Measurements from ENCODE around the gene PCTP.

The PCTP gene

DNA sequence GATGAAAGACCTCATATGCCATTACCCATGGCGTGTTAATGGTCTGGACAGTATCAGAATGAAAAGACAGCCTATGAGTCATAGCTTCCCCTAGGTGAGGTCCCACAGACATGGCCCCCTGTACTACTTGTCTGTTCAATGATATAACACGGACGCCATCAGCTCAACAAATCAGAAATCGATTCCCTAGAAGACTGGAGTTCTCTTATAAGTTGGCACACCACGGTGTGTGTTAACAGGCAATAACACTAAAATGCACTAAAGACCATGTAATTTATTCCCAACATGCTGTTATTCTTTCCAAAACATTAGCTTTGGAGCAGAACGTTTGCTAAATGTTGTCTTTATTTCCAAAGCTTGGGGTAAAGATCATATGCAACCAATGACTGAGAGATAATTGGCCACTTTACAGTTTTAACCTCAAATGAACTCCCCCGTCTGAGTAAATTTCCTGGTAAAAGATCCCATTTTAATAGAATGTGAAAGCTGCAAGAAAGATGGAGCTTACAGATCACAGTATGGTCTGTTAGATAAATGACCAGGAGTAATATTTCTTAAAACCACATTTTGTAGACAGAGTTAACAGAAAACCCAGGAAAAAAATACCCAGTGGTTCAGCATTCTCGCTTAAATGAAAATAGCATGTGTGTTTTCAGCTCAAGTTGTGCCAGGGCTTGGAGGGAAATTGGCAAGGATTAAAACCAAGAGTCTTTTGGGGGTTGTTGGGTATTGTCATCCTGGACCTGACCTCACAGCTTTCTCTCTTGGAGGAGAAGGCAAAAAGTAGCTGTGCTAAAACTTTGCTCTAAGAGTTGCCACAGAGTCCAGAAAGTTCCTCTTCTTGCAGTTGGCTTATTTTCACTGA lies 65.9 kb downstream of the PCTP start:
- no peak for ATAC-seq (ENCODE audit: low read depth)
- H3K9me3 Mint-ChIP-seq: peaks cover 6% of the 10 kb centered on the region
- H3K36me3 Mint-ChIP-seq: no peaks in the 10 kb centered on the region
- no peak overlapping the region for H3K4me3 Mint-ChIP-seq
- H3K4me1 Mint-ChIP-seq: peaks cover 6% of the 10 kb centered on the region
- no peak for DNase-seq (ENCODE audit: low spot score in 2 of 2)
- H3K27me3 Mint-ChIP-seq: peaks cover 11% of the 10 kb centered on the region
- no peak overlapping the region for H3K27ac Mint-ChIP-seq

DNA sequence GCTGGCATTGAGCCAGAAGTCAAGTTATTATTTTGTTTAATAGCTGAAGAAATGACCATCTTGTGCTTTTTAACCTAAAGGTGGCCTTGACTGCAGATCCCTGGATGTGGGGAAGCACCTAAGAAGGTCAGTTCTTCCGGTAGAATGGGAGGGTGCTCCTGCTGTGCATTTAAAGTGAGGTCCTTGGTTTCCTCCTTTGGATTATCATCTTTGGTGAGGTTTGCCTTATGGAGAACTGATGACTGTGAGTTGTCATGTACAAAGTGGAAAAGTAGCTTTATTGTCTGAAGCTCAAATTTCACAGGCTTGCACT lies 66.5 kb downstream of the PCTP start:
- ATAC-seq (ENCODE audit: low read depth): no peak

DNA sequence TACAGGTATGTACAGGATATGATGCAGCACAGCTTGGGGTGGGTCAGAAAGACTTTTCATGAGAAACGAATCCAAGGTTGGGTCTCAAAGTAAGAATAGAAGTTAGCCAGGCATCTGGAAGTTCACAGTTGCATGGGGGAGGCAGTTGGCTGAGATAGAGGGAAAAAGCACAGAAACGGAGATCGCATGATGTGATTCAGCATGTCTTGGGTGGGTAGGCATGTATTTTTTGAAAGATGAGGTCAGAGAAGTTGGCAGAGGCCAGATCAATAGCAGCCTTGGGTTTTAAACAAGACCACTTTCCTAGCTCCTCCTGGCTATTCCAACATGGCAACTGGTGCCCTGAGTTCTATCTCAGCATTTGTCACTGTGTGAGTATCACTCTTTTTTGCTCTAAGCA lies 67.2 kb downstream of the PCTP start:
- Mint-ChIP-seq H3K27me3 (peaks cover 7% of the 10 kb centered on the region), H3K27ac (no peak overlapping the region), H3K9me3 (peaks cover 6% of the 10 kb centered on the region), H3K36me3 (no peaks in the 10 kb centered on the region), H3K4me1 (peaks cover 6% of the 10 kb centered on the region), H3K4me3 (no peak overlapping the region)
- DNase-seq (ENCODE audit: low spot score in 2 of 2) (no peak), ATAC-seq (ENCODE audit: low read depth) (no peak)

More for the DNA sequence above, 66.5 kb downstream of the PCTP start:
- Mint-ChIP-seq H3K27ac (no peak overlapping the region), H3K36me3 (no peaks in the 10 kb centered on the region), H3K4me3 (no peak overlapping the region), H3K9me3 (peaks cover 6% of the 10 kb centered on the region), H3K27me3 (peaks cover 11% of the 10 kb centered on the region), H3K4me1 (peaks cover 6% of the 10 kb centered on the region)
- no peak for DNase-seq (ENCODE audit: low spot score in 2 of 2)

DNA sequence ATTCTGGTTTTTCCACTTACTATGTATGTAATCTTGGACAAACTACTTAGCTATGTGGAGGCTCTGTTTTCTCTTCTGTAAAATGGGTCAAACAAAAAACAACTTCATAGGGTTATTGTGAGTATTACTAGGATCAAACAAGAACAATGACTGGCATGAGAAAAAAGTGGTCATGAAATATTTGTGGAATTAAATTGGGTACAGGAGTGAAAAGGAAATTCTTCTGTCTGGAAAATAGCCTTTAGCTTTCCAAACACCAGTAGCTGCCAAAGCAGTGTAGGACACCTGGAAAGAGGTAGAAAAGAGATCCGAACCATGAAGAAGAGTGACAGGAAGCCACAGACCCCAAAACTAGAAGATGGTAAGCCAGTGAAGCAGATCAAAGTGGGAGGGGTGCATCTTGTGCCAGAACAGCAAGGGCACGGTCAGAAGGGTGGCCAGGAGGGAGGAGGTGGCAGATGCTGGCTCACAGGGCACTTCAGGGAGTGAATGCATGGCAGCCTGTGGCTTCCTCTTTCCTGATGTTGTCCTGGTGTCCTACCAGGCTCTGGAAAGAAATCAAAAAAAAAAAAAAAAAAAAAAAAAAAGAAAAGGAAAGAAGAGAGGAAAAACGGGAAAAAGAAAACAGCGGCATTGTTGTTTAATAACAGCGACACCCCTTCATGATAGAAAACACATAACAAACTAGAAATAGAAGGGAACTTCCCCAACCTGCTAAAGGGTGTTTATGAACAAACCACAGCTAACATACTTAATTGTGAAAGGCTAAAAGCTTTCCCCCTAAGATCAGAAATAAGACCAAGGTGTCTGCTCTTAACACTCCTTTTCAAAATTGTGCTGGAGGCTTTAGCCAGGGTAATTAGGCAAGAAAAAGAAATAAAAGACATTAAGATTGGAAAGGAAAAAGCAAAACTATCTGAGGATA lies 67.9 kb downstream of the PCTP start:
- Mint-ChIP-seq H3K9me3 (peaks cover 6% of the 10 kb centered on the region), H3K27me3 (peaks cover 7% of the 10 kb centered on the region), H3K4me3 (no peak overlapping the region), H3K4me1 (peaks cover 6% of the 10 kb centered on the region), H3K27ac (no peak overlapping the region), H3K36me3 (no peaks in the 10 kb centered on the region)
- DNase-seq (ENCODE audit: low spot score in 2 of 2) (no peak), ATAC-seq (ENCODE audit: low read depth) (no peak)

GRCh38 chr17:55820675-55821074 lies 69.8 kb downstream of the PCTP start:
- ATAC-seq (ENCODE audit: low read depth): no peak
- no peak for DNase-seq (ENCODE audit: low spot score in 2 of 2)
- peaks cover 2% of the 10 kb centered on the region for H3K27me3 Mint-ChIP-seq

DNA sequence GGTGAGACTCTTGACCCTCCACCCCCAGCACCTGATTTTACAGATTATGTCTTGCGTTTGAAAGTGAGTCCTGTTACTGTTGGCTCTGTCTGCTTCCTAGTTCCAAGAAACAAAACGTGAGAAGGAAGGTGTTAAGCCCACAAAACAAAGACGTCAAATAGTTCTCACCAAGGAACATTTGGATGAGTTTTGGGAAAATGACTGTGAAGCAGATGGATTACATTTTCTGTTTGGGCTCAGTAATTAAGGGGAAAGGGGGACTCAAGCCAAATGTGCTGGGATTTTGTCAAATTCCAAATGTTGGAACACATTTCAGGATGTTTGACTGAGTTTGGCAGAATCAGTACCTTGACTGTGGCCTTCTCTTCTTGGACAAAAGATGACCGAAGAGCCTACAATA lies 71.2 kb downstream of the PCTP start:
- H3K9me3 Mint-ChIP-seq: peaks cover 6% of the 10 kb centered on the region
- H3K4me3 Mint-ChIP-seq: no peak overlapping the region
- DNase-seq (ENCODE audit: low spot score in 2 of 2) (no peak), ATAC-seq (ENCODE audit: low read depth) (no peak)
- peaks cover 6% of the 10 kb centered on the region for H3K4me1 Mint-ChIP-seq
- H3K27ac Mint-ChIP-seq: no peak overlapping the region
- peaks cover 2% of the 10 kb centered on the region for H3K27me3 Mint-ChIP-seq
- no peaks in the 10 kb centered on the region for H3K36me3 Mint-ChIP-seq

More at GRCh38 chr17:55820675-55821074, 69.8 kb downstream of the PCTP start:
- peaks cover 6% of the 10 kb centered on the region for H3K4me1 Mint-ChIP-seq
- H3K27ac Mint-ChIP-seq: no peak overlapping the region
- peaks cover 6% of the 10 kb centered on the region for H3K9me3 Mint-ChIP-seq
- H3K36me3 Mint-ChIP-seq: no peaks in the 10 kb centered on the region
- H3K4me3 Mint-ChIP-seq: no peak overlapping the region

DNA sequence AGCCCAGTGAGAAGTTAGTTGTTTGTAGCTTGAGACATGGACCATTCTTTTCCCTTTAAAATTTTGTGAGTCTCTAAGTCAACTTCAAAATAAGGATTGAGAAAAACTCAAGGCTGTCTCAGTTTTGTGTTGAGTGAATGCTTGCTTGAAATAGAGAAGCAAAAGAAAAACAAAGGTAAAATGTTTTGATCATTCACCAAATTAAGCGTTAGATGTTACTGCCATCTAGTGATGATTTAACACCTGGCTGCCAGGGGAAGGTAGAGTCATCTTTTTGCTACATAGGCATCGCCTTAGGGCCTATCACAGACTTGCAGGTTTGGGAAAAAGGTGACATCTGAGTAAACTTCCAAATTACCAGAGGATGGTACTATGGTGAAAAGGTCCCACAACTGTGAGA lies 74.4 kb downstream of the PCTP start:
- ATAC-seq (ENCODE audit: low read depth): no peak
- H3K4me3 Mint-ChIP-seq: no peak overlapping the region

More for the DNA sequence above, 74.4 kb downstream of the PCTP start:
- H3K9me3 Mint-ChIP-seq: peaks cover 4% of the 10 kb centered on the region
- no peak for DNase-seq (ENCODE audit: low spot score in 2 of 2)
- H3K4me1 Mint-ChIP-seq: no peaks in the 10 kb centered on the region
- H3K36me3 Mint-ChIP-seq: no peaks in the 10 kb centered on the region
- H3K27ac Mint-ChIP-seq: no peak overlapping the region
- H3K27me3 Mint-ChIP-seq: peaks cover 4% of the 10 kb centered on the region

All from memory B cell (primary cell).